GM12878 (cell line): ENCODE data around the gene C18orf63. TPM values are rescaled to one million over a fixed set of nuclear protein-coding genes. Genes with fewer than 3 reads are reported as not detected.

Source experiments
- ATAC-seq: fragments of 200-7000 bp; cut with Tn5 transposase; 3 replicates; pipeline ENCODE4 v1.9.1; 2020; ENCODE audit warnings: mild to moderate bottlenecking, moderate library complexity
- BruUV-seq: library from RNA; stranded (reverse); fragments of 400-500 nt; replicated peaks from 2 replicates; lab custom pipeline; 2021; lab: Mats Ljungman, UMichigan
- CTCF ChIA-PET: fragments of 300-600 bp; sonication (Branson Sonifier 250); formaldehyde crosslinking; extraction: SDS; loops from one replicate; lab custom pipeline; 2021; ENCODE audit warnings: inconsistent platforms; lab: Yijun Ruan, JAX
- POLR2A ChIA-PET: fragments of 350-600 bp; formaldehyde crosslinking; extraction: SDS; loops from one replicate; lab custom pipeline; 2021; ENCODE audit warnings: inconsistent platforms; lab: Charles Lee
- RAD21 ChIA-PET: fragments of 300-600 bp; sonication (Branson Sonifier 250); formaldehyde crosslinking; loops from one replicate; lab custom pipeline; 2023; ENCODE audit warnings: antibody characterized with exemption; ENCODE audit not compliant: unreplicated experiment; lab: Charles Lee
- SMC1A ChIA-PET: fragments of 300-600 bp; sonication (Branson Sonifier 250); formaldehyde crosslinking; loops from one replicate; lab custom pipeline; 2023; ENCODE audit not compliant: unreplicated experiment, uncharacterized antibody; lab: Charles Lee
- DNase-seq: peaks from one replicate; pipeline ENCODE4 v3.0.0-alpha.2; 2011; ENCODE audit warnings: low read depth, low spot score
- FAIRE-seq: peaks from 3 replicates; lab custom pipeline; 2011; peaks lifted over from hg19 to GRCh38; lab: Jason Lieb, UNC
- H2AFZ ChIP-seq: 2 replicates; pipeline ENCODE4 v1.6.0; 2011; ENCODE audit warnings: low read depth, low read length, control low read depth; ENCODE audit not compliant: control insufficient read depth
- H3K27ac ChIP-seq: 2 replicates; pipeline ENCODE4 v1.5.1; 2011; ENCODE audit warnings: control low read depth; ENCODE audit not compliant: control insufficient read depth, insufficient read depth
- H3K27me3 ChIP-seq, 2 experiments: replicated peaks in 1 of 2; 2 replicates each; pipeline versions ENCODE4 v1.6.0 to v1.6.1; 2011; ENCODE audit warnings: low read length in 1 of 2; ENCODE audit not compliant: control insufficient read depth in 2 of 2, insufficient read depth in 2 of 2
- H3K36me3 ChIP-seq, 2 experiments: 2 replicates each; pipeline ENCODE4 v1.5.1; 2011; ENCODE audit warnings: low read length in 1 of 2; ENCODE audit not compliant: control insufficient read depth in 2 of 2, insufficient read depth in 2 of 2
- H3K4me1 ChIP-seq: 2 replicates; pipeline ENCODE4 v1.6.1; 2011; ENCODE audit warnings: mild to moderate bottlenecking, low read length, moderate library complexity, mixed read lengths; ENCODE audit not compliant: control insufficient read depth, insufficient read depth
- H3K4me2 ChIP-seq: 2 replicates; pipeline ENCODE4 v1.6.0; 2011; ENCODE audit warnings: control low read depth; ENCODE audit not compliant: control insufficient read depth, insufficient read depth
- H3K4me3 ChIP-seq: fragments of 200-600 bp; sonication (generic); 2 replicates; pipeline ENCODE4 v1.5.1; 2016
- H3K79me2 ChIP-seq: 2 replicates; pipeline ENCODE4 v1.6.0; 2011; ENCODE audit warnings: low read length; ENCODE audit not compliant: control insufficient read depth, insufficient read depth
- H3K9ac ChIP-seq: 2 replicates; pipeline ENCODE4 v1.8.0; 2011; ENCODE audit warnings: low read length, control low read depth, mixed read lengths; ENCODE audit not compliant: control insufficient read depth, insufficient read depth
- H3K9me3 ChIP-seq: replicated peaks from 3 replicates; pipeline ENCODE4 v1.5.1; 2011; ENCODE audit warnings: mild to moderate bottlenecking, low read length; ENCODE audit not compliant: control insufficient read depth, insufficient read depth
- H4K20me1 ChIP-seq: 2 replicates; pipeline ENCODE4 v1.6.0; 2011; ENCODE audit not compliant: control insufficient read depth, insufficient read depth
- ASH2L ChIP-seq: fragments of 300-600, 200-600 bp; sonication (generic); IDR thresholded peaks from 2 replicates; pipeline ENCODE4 v1.6.1; 2017; ENCODE audit warnings: low read depth, mild to moderate bottlenecking, borderline replicate concordance
- BCL11A ChIP-seq: IDR thresholded peaks from 2 replicates; pipeline ENCODE4 v1.6.1; 2011; ENCODE audit warnings: low read depth, low read length
- EED ChIP-seq: sonication (generic); IDR thresholded peaks from 2 replicates; pipeline ENCODE4 v1.6.1; 2016; ENCODE audit warnings: antibody characterized with exemption, low read depth
- FOS ChIP-seq: IDR thresholded peaks from 3 replicates; pipeline ENCODE4 v1.6.1; 2011; ENCODE audit warnings: borderline replicate concordance; ENCODE audit not compliant: insufficient read length; ENCODE audit errors: extremely low read depth
- FOXM1 ChIP-seq: IDR thresholded peaks from 2 replicates; pipeline ENCODE4 v1.6.1; 2012; ENCODE audit warnings: low read depth, mild to moderate bottlenecking, inconsistent platforms, low read length, moderate library complexity
- MEF2A ChIP-seq: IDR thresholded peaks from 2 replicates; pipeline ENCODE4 v1.6.1; 2011; ENCODE audit warnings: low read depth, mild to moderate bottlenecking, low read length, moderate library complexity; ENCODE audit not compliant: insufficient read depth
- MTA2 ChIP-seq: fragments of 450-650 bp; IDR thresholded peaks from 2 replicates; pipeline ENCODE4 v1.6.1; 2016; ENCODE audit warnings: low read depth, mild to moderate bottlenecking, moderate library complexity
- MTA3 ChIP-seq: IDR thresholded peaks from 2 replicates; pipeline ENCODE4 v1.6.1; 2012; ENCODE audit warnings: low read length, inconsistent platforms, borderline replicate concordance
- MXI1 ChIP-seq: fragments of 150-350 bp; IDR thresholded peaks from 2 replicates; pipeline ENCODE4 v1.6.1; 2011; ENCODE audit warnings: low read depth, mild to moderate bottlenecking, inconsistent platforms, low read length, improper control_type of control experiment
- NR2F1 ChIP-seq: fragments of 450-650 bp; conservative IDR thresholded peaks from 2 replicates; pipeline ENCODE4 v1.6.1; 2017; ENCODE audit warnings: mild to moderate bottlenecking
- NRF1 ChIP-seq: conservative IDR thresholded peaks from 2 replicates; pipeline ENCODE4 v1.6.1; 2011; ENCODE audit warnings: mild to moderate bottlenecking, low read depth, low read length, improper control_type of control experiment
- RUNX3 ChIP-seq: IDR thresholded peaks from 2 replicates; pipeline ENCODE4 v1.6.1; 2012; ENCODE audit warnings: low read length, inconsistent platforms
- SMAD5 ChIP-seq: IDR thresholded peaks from 2 replicates; pipeline ENCODE4 v1.6.1; 2016; ENCODE audit warnings: antibody characterized with exemption, low read depth
- TAF1 ChIP-seq: IDR thresholded peaks from 2 replicates; pipeline ENCODE4 v1.6.1; 2011; ENCODE audit warnings: mild to moderate bottlenecking, low read depth, low read length, borderline replicate concordance
- TARDBP ChIP-seq: IDR thresholded peaks from 2 replicates; pipeline ENCODE4 v1.6.1; 2016; ENCODE audit warnings: borderline replicate concordance
- ZZZ3 ChIP-seq: IDR thresholded peaks from 2 replicates; pipeline ENCODE4 v1.6.1; 2011; ENCODE audit warnings: low read depth; ENCODE audit not compliant: control insufficient read depth, insufficient read length
- in situ Hi-C: fragments of 300-500 bp; cut with MboI; formaldehyde crosslinking; loops from 9 replicates; pipeline ENCODE4 v1.14.3; 2018; ENCODE audit warnings: mixed read lengths
- intact Hi-C: fragments of 100-400 bp; cut with micrococcal nuclease; formaldehyde crosslinking; loops from one replicate; pipeline ENCODE4 v1.14.2; 2022; ENCODE audit not compliant: unreplicated experiment
- polyA plus RNA-seq, 11 experiments: library from polyadenylated mRNA; depleted of rRNA in 4 of 11; unstranded in 6 of 11; stranded (reverse) in 5 of 11; fragments of >200 nt; fragmentation: Nextera tagmentation in 4 of 11; fragmentation: Illumina TruSeq in 1 of 11; extraction: Ambion mirVana in 4 of 11; extraction: Trizol in 1 of 11; gene quantifications; 1 replicate in 1 of 11; 2 replicates in 10 of 11; pipeline versions ENCODE4 v1.2.1 to v1.2.3, GENCODE V29; 2011 to 2016; ENCODE audit warnings: inconsistent platforms in 2 of 11, missing spikeins in 2 of 11, low read depth in 1 of 11
- total RNA-seq, 4 experiments: library from RNA; depleted of rRNA in 3 of 4; stranded (reverse); fragments of >200 nt in 3 of 4; fragmentation: Illumina TruSeq in 1 of 4; extraction: Trizol in 1 of 4; gene quantifications; 2 replicates each; pipeline versions ENCODE4 v1.2.1 to v1.2.3, GENCODE V29; 2013 to 2021
- TF ChIP-seq, protein P1 (sequence below): fragments of 450-650 bp; IDR thresholded peaks from 2 replicates; pipeline ENCODE4 v1.6.1; 2016; ENCODE audit warnings: mild to moderate bottlenecking
- TF ChIP-seq, protein P2 (sequence below): fragments of 450-650 bp; formaldehyde crosslinking; IDR thresholded peaks from 2 replicates; pipeline ENCODE4 v1.4.0; 2020; ENCODE audit warnings: mild to moderate bottlenecking, moderate library complexity
- TF ChIP-seq, protein P3 (sequence below): IDR thresholded peaks from 2 replicates; pipeline ENCODE4 v1.6.1; 2012; ENCODE audit warnings: low read length, inconsistent platforms

The C18orf63 gene
- total and polyA plus RNA-seq, 10 of the 15 experiments (the other 5 are each of a cell fraction or from before 2014, with no cell fraction given) = not detected

DNA sequence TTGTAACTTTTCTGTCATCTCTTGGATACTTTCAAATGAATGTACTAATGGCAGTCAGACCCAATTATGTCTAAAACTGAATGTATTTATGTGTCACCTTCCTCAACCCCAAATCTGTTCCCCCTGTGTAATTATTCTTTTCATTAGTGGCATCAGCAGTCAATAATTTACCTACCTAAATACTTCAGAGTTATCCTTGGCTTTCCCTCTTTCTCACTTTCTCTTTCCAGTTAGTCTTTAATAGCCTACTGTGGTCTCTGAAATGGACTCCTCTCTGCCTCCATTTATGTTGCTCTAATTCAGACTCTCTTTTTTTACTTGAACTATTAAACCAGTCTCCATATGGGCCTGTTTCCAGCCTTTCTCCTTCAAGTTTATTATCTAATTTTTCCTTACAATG is 21.0 kb downstream of the C18orf63 start:
- H3K79me2 ChIP-seq = no peaks in the 10 kb centered on the region
- no peaks in the 10 kb centered on the region for H3K36me3 ChIP-seq
- no peaks in the 10 kb centered on the region for H3K27me3 ChIP-seq
- ATAC-seq = no peak
- in situ Hi-C loops = no loop called here
- H3K4me1 ChIP-seq = peaks cover 5% of the 10 kb centered on the region
- no peak overlapping the region for H3K4me2 ChIP-seq
- POLR2A ChIA-PET = no interaction called here
- RAD21 ChIA-PET = no interaction called here
- H2AFZ ChIP-seq = no peak overlapping the region
- H4K20me1 ChIP-seq = no peaks in the 10 kb centered on the region
- H3K9ac ChIP-seq = no peak overlapping the region
- intact Hi-C loops = no loop called here
- TF ChIP-seq TAF1 = no peak
- TF ChIP-seq, protein P1, sequence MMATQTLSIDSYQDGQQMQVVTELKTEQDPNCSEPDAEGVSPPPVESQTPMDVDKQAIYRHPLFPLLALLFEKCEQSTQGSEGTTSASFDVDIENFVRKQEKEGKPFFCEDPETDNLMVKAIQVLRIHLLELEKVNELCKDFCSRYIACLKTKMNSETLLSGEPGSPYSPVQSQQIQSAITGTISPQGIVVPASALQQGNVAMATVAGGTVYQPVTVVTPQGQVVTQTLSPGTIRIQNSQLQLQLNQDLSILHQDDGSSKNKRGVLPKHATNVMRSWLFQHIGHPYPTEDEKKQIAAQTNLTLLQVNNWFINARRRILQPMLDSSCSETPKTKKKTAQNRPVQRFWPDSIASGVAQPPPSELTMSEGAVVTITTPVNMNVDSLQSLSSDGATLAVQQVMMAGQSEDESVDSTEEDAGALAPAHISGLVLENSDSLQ = no peak
- TF ChIP-seq FOS = no peak
- no peak for TF ChIP-seq RUNX3
- TF ChIP-seq ZZZ3 = no peak
- no peak for TF ChIP-seq FOXM1
- TF ChIP-seq NRF1 = no peak
- TF ChIP-seq MXI1 = no peak
- TF ChIP-seq NR2F1 = no peak
- TF ChIP-seq SMAD5 = no peak
- TF ChIP-seq MTA3 = no peak
- TF ChIP-seq ASH2L = no peak
- TF ChIP-seq, protein P2, sequence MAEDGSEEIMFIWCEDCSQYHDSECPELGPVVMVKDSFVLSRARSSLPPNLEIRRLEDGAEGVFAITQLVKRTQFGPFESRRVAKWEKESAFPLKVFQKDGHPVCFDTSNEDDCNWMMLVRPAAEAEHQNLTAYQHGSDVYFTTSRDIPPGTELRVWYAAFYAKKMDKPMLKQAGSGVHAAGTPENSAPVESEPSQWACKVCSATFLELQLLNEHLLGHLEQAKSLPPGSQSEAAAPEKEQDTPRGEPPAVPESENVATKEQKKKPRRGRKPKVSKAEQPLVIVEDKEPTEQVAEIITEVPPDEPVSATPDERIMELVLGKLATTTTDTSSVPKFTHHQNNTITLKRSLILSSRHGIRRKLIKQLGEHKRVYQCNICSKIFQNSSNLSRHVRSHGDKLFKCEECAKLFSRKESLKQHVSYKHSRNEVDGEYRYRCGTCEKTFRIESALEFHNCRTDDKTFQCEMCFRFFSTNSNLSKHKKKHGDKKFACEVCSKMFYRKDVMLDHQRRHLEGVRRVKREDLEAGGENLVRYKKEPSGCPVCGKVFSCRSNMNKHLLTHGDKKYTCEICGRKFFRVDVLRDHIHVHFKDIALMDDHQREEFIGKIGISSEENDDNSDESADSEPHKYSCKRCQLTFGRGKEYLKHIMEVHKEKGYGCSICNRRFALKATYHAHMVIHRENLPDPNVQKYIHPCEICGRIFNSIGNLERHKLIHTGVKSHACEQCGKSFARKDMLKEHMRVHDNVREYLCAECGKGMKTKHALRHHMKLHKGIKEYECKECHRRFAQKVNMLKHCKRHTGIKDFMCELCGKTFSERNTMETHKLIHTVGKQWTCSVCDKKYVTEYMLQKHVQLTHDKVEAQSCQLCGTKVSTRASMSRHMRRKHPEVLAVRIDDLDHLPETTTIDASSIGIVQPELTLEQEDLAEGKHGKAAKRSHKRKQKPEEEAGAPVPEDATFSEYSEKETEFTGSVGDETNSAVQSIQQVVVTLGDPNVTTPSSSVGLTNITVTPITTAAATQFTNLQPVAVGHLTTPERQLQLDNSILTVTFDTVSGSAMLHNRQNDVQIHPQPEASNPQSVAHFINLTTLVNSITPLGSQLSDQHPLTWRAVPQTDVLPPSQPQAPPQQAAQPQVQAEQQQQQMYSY = no peak
- TF ChIP-seq, protein P3, sequence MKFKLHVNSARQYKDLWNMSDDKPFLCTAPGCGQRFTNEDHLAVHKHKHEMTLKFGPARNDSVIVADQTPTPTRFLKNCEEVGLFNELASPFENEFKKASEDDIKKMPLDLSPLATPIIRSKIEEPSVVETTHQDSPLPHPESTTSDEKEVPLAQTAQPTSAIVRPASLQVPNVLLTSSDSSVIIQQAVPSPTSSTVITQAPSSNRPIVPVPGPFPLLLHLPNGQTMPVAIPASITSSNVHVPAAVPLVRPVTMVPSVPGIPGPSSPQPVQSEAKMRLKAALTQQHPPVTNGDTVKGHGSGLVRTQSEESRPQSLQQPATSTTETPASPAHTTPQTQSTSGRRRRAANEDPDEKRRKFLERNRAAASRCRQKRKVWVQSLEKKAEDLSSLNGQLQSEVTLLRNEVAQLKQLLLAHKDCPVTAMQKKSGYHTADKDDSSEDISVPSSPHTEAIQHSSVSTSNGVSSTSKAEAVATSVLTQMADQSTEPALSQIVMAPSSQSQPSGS = no peak
- TF ChIP-seq TARDBP = no peak
- TF ChIP-seq BCL11A = no peak
- TF ChIP-seq EED = no peak
- no peak for TF ChIP-seq MTA2
- no peak for TF ChIP-seq MEF2A
- H3K27ac ChIP-seq = no peak overlapping the region
- no peak overlapping the region for H3K4me3 ChIP-seq
- CTCF ChIA-PET = interaction anchor here (3.6 kb wide), 1 partner anchor 139 kb away, joined by 17 read pairs; no protein-coding TSS in a partner anchor
- H3K9me3 ChIP-seq = peaks cover 3% of the 10 kb centered on the region; the same call in 2 of the 3 replicates
- FAIRE-seq = no peak
- DNase-seq = no peak
- BruUV-seq = no TSS peak
- SMC1A ChIA-PET = no interaction called here
